Esophagus muscularis mucosa (tissue), 3 donors: Measurements from ENCODE around the gene VCL.

ENCODE experiments used
- POLR2A ChIP-seq: fragments of 450-650 bp; IDR thresholded peaks from one replicate; pipeline ENCODE4 v1.6.1; 2017; ENCODE audit warnings: antibody characterized with exemption, moderate library complexity, mild to moderate bottlenecking, low read depth
- POLR2AphosphoS5 ChIP-seq, 2 donors: sonication (generic); formaldehyde crosslinking; IDR thresholded peaks; one replicate each; pipeline ENCODE4 v1.6.1; 2017; ENCODE audit warnings: antibody characterized with exemption in 2 of 2
- TF ChIP-seq, protein P1 (sequence below), 3 experiments: fragments of 200-600 bp in 2 of 3; fragments of 450-650 bp in 1 of 3; sonication (generic) in 2 of 3; IDR thresholded peaks; one replicate each; pipeline ENCODE4 v1.5.1; 2017 to 2019; ENCODE audit warnings: antibody characterized with exemption in 3 of 3, mild to moderate bottlenecking in 2 of 3, moderate library complexity in 1 of 3

DNA sequence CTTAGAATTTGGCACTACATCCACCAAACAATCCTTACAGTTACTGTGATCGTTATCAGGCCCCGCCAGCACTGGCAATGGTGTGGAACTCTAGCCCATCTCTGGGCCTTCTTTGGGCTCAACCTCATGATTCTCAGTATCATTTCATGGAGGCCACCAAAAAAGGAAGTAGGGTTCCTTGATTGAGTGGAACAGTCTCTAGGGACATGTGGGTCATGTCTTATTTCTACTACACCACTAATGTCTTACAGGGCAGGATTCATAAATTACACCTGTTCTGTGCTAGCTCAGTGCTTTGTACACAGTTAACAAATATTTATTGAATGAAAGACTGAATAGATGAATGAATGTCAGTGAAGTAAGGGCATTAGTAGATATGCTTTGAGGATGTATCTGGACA lies 98.9 kb downstream of the VCL start:
- TF ChIP-seq, protein P1, sequence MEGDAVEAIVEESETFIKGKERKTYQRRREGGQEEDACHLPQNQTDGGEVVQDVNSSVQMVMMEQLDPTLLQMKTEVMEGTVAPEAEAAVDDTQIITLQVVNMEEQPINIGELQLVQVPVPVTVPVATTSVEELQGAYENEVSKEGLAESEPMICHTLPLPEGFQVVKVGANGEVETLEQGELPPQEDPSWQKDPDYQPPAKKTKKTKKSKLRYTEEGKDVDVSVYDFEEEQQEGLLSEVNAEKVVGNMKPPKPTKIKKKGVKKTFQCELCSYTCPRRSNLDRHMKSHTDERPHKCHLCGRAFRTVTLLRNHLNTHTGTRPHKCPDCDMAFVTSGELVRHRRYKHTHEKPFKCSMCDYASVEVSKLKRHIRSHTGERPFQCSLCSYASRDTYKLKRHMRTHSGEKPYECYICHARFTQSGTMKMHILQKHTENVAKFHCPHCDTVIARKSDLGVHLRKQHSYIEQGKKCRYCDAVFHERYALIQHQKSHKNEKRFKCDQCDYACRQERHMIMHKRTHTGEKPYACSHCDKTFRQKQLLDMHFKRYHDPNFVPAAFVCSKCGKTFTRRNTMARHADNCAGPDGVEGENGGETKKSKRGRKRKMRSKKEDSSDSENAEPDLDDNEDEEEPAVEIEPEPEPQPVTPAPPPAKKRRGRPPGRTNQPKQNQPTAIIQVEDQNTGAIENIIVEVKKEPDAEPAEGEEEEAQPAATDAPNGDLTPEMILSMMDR (IDR thresholded peaks at IDR 0.05) = no peak
- no peak for TF ChIP-seq POLR2AphosphoS5 (IDR thresholded peaks at IDR 0.05)
- no peak for TF ChIP-seq POLR2A
